Testis (tissue), 3 donors: ENCODE measurements around the gene METTL16. TPM values are rescaled to one million over a fixed set of nuclear protein-coding genes. Genes with fewer than 3 reads are reported as not detected.
"Not testable (repeated sequence)": the region's sequence is repeated elsewhere in the genome, so short reads cannot be mapped to it uniquely, and the experiment has no call there.

ENCODE experiments used
- DNase-seq: peaks from one replicate; pipeline ENCODE4 v3.0.0-alpha.2; 2019
- H3K27ac ChIP-seq, 2 donors: fragments of 200-600 bp; sonication (generic); one replicate each; pipeline ENCODE4 v1.5.1; 2019
- H3K27me3 ChIP-seq: fragments of 200-600 bp; sonication (generic); one replicate; pipeline ENCODE4 v1.5.1; 2019
- H3K36me3 ChIP-seq: fragments of 200-600 bp; sonication (generic); one replicate; pipeline ENCODE4 v1.5.1; 2017; ENCODE audit warnings: low read depth; ENCODE audit errors: missing control alignments
- H3K4me1 ChIP-seq: fragments of 200-600 bp; sonication (generic); one replicate; pipeline ENCODE4 v1.5.1; 2019
- H3K4me3 ChIP-seq, 2 donors: fragments of 200-600 bp; sonication (generic); one replicate each; pipeline ENCODE4 v1.5.1; 2017 to 2019
- H3K9me3 ChIP-seq: fragments of 200-600 bp; sonication (generic); one replicate; pipeline ENCODE4 v1.5.1; 2017
- CTCF ChIP-seq, 3 experiments: fragments of 450-650 bp in 2 of 3; fragments of 200-600 bp in 1 of 3; sonication (generic) in 1 of 3; IDR thresholded peaks; one replicate each; pipeline ENCODE4 v1.5.1; 2016 to 2019; ENCODE audit warnings: antibody characterized with exemption in 3 of 3, mild to moderate bottlenecking in 2 of 3, moderate library complexity in 1 of 3
- POLR2A ChIP-seq: fragments of 450-650 bp; IDR thresholded peaks from one replicate; pipeline ENCODE4 v1.6.1; 2017; ENCODE audit warnings: antibody characterized with exemption, mild to moderate bottlenecking, moderate library complexity
- WGBS, 2 donors: methylation state at CpG; one replicate each; pipeline ENCODE4 v1.1.5; 2018; 5-methylcytosine and 5-hydroxymethylcytosine counted together
- intact Hi-C: fragments of 100-400 bp; cut with DNase I; formaldehyde crosslinking; loops from one replicate; pipeline ENCODE4 v1.15.1; 2023; ENCODE audit warnings: low total_unique reads
- polyA plus RNA-seq: library from polyadenylated mRNA; stranded (reverse); fragments of 350-450 nt; fragmentation: Illumina TruSeq; extraction: RNeasy Lipid Tissue Mini Kit (QIAGEN cat#74804); gene quantifications from one replicate; pipeline ENCODE4 v1.2.3, GENCODE V29; 2014; ENCODE audit warnings: low read depth, low replicate concordance; ENCODE audit not compliant: insufficient read depth
- total RNA-seq, 2 donors: library from RNA; depleted of rRNA; stranded (reverse); fragments of >200 nt; gene quantifications; one replicate each; pipeline ENCODE4 v1.2.3, GENCODE V29; 2016

Gene METTL16
- total and polyA plus RNA-seq, 3 donors from 2014 or later = 23.1 to 53.6 (median 42.7) TPM

- intact Hi-C loops = no loop called here
- Histone ChIP-seq H3K9me3 (no peaks in the 10 kb centered on the region), H3K4me1 (no peaks in the 10 kb centered on the region), H3K4me3 (no peak overlapping the region), H3K27me3 (no peaks in the 10 kb centered on the region), H3K27ac (no peak overlapping the region), H3K36me3 (no peaks in the 10 kb centered on the region)
- 82 to 84% methylated on average over 4 of the region's 4 CpGs for WGBS, 2 donors
- TF ChIP-seq POLR2A = no peak
- TF ChIP-seq CTCF (IDR thresholded peaks at IDR 0.05) = no peak
- DNase-seq = no peak
Measured at GRCh38 chr17:2542056-2542455, 30.4 kb upstream of the METTL16 start.

- WGBS, 2 donors = 68 to 80% methylated on average over 5 of the region's 5 CpGs
- H3K4me3 ChIP-seq, H3K27me3 ChIP-seq, DNase-seq, H3K36me3 ChIP-seq, H3K27ac ChIP-seq, H3K4me1 ChIP-seq, H3K9me3 ChIP-seq, intact Hi-C loops: not testable (repeated sequence)
Measured at GRCh38 chr17:2537579-2537978, 25.9 kb upstream of the METTL16 start.

GRCh38 chr17:2532146-2532720, 20.5 kb upstream of the METTL16 start:
- H3K27ac ChIP-seq = no peak overlapping the region
- no peak for TF ChIP-seq POLR2A
- TF ChIP-seq CTCF (IDR thresholded peaks at IDR 0.05) = no peak
- DNase-seq = no peak
- WGBS, 2 donors = 59 to 77% methylated on average over 8 to 37 of the region's 37 CpGs
- intact Hi-C loops = no loop called here
- no peaks in the 10 kb centered on the region for H3K27me3 ChIP-seq
- H3K9me3 ChIP-seq = no peaks in the 10 kb centered on the region
- no peaks in the 10 kb centered on the region for H3K4me1 ChIP-seq
- H3K36me3 ChIP-seq = no peaks in the 10 kb centered on the region
- peak overlapping the region; percentile 29 to 39 for H3K4me3 ChIP-seq

- H3K36me3 ChIP-seq, intact Hi-C loops, H3K4me3 ChIP-seq, H3K27me3 ChIP-seq, H3K27ac ChIP-seq, H3K4me1 ChIP-seq, H3K9me3 ChIP-seq: not testable (repeated sequence)
- peak; percentile 40 for DNase-seq
- 65 to 73% methylated on average over 9 of the region's 9 CpGs for WGBS, 2 donors
Measured at GRCh38 chr17:2531243-2531954, 19.7 kb upstream of the METTL16 start.

GRCh38 chr17:2521775-2522410, 10.2 kb upstream of the METTL16 start:
- intact Hi-C loops, DNase-seq, H3K4me3 ChIP-seq, H3K36me3 ChIP-seq, H3K9me3 ChIP-seq, H3K27ac ChIP-seq, H3K27me3 ChIP-seq, H3K4me1 ChIP-seq: not testable (repeated sequence)
- WGBS, 2 donors = 88% methylated on average over 15 of the region's 15 CpGs

GRCh38 chr17:2521257-2521656, 9.6 kb upstream of the METTL16 start:
- no peak for TF ChIP-seq POLR2A
- no peak for TF ChIP-seq CTCF (IDR thresholded peaks at IDR 0.05)
- Histone ChIP-seq H3K9me3 (no peaks in the 10 kb centered on the region), H3K27ac (no peak overlapping the region), H3K4me1 (no peaks in the 10 kb centered on the region), H3K27me3 (no peaks in the 10 kb centered on the region), H3K4me3 (no peak overlapping the region), H3K36me3 (no peaks in the 10 kb centered on the region)
- intact Hi-C loops = no loop called here
- WGBS, 2 donors = 82 to 87% methylated on average over 5 of the region's 5 CpGs
- no peak for DNase-seq
